GM18951 (cell line): ENCODE data around the gene LACC1.

Experiments
- POLR2A ChIP-seq: IDR thresholded peaks from 4 replicates; pipeline ENCODE4 v1.6.1; 2011; ENCODE audit warnings: mild to moderate bottlenecking; ENCODE audit not compliant: insufficient read length, insufficient read depth; ENCODE audit errors: extremely low read depth
- in situ Hi-C: fragments of 300-500 bp; cut with MboI; formaldehyde crosslinking; loops from one replicate; pipeline ENCODE4 v1.12.0; 2022; ENCODE audit warnings: low sequenced_read_pairs, mixed read lengths, inconsistent platforms; ENCODE audit not compliant: unreplicated experiment

The LACC1 gene

GRCh38 chr13:43910856-43911255, 31.2 kb downstream of the LACC1 start:
- no peak for TF ChIP-seq POLR2A
- in situ Hi-C loops = no loop called here

GRCh38 chr13:43911278-43911677, 31.6 kb downstream of the LACC1 start:
- no peak for TF ChIP-seq POLR2A
- in situ Hi-C loops = no loop called here

GRCh38 chr13:43911871-43912270, 32.2 kb downstream of the LACC1 start:
- in situ Hi-C loops = no loop called here
- no peak for TF ChIP-seq POLR2A

- in situ Hi-C loops = no loop called here
- no peak for TF ChIP-seq POLR2A
Observed at GRCh38 chr13:43915451-43915850, 35.7 kb downstream of the LACC1 start.

GRCh38 chr13:43916828-43917227, 37.1 kb downstream of the LACC1 start:
- TF ChIP-seq POLR2A = no peak
- in situ Hi-C loops = no loop called here

GRCh38 chr13:43918636-43919035, 38.9 kb downstream of the LACC1 start:
- in situ Hi-C loops = no loop called here
- no peak for TF ChIP-seq POLR2A

- in situ Hi-C loops = no loop called here
- TF ChIP-seq POLR2A = no peak
Observed at GRCh38 chr13:43920965-43921674, 41.4 kb downstream of the LACC1 start.

- in situ Hi-C loops = no loop called here
- TF ChIP-seq POLR2A = no peak
Observed at GRCh38 chr13:43924549-43925245, 45.0 kb downstream of the LACC1 start.

GRCh38 chr13:43929947-43930346, 50.2 kb downstream of the LACC1 start:
- TF ChIP-seq POLR2A = no peak
- in situ Hi-C loops = no loop called here

GRCh38 chr13:43933378-43933777, 53.7 kb downstream of the LACC1 start:
- TF ChIP-seq POLR2A = no peak
- in situ Hi-C loops = no loop called here

- no peak for TF ChIP-seq POLR2A
- in situ Hi-C loops = no loop called here
Observed at GRCh38 chr13:43934273-43934672, 54.6 kb downstream of the LACC1 start.

GRCh38 chr13:43935878-43936277, 56.2 kb downstream of the LACC1 start:
- in situ Hi-C loops = no loop called here
- TF ChIP-seq POLR2A = no peak

- in situ Hi-C loops = no loop called here
- TF ChIP-seq POLR2A = no peak
Observed at GRCh38 chr13:43936647-43937046, 56.9 kb downstream of the LACC1 start.

GRCh38 chr13:43937839-43938238, 58.1 kb downstream of the LACC1 start:
- TF ChIP-seq POLR2A = no peak
- in situ Hi-C loops = no loop called here
